ENCODE results near the gene MYH11. TPM values are rescaled to one million over a fixed set of nuclear protein-coding genes. Genes with fewer than 3 reads are reported as not detected.

MYH11 gene
- total RNA-seq, 1 experiment from 2014 or later, result not detected

GRCh38 chr16:15704545-15704987 is 152.3 kb downstream of the MYH11 start:
- H3K4me1 ChIP-seq (ENCODE audit: insufficient read depth, low read length, poor library complexity, severe bottlenecking), result no peaks in the 10 kb centered on the region
- intact Hi-C loops (cut with micrococcal nuclease; ENCODE audit: unreplicated experiment), result loop anchor here (2.0 kb wide), 1 partner anchor 278 kb away; no protein-coding TSS in a partner anchor
- no TSS peak for BruUV-seq (replicated peaks)
- peak; percentile 64 for DNase-seq (ENCODE audit: low spot score)
- H3K4me3 ChIP-seq (ENCODE audit: low read depth, low read length, poor library complexity, severe bottlenecking), result no peak overlapping the region
- peak; percentile 86 for TF ChIP-seq CTCF (conservative IDR thresholded peaks at IDR 0.05; ENCODE audit: low read depth, low read length)
- TF ChIP-seq EZH2 (IDR thresholded peaks at IDR 0.05; ENCODE audit: borderline replicate concordance, low read depth, low read length, poor library complexity, severe bottlenecking), result no peak
- ChIA-PET CTCF (no interaction called here), POLR2A (ENCODE audit: low non-redundant PET) (no interaction called here)
- H3K36me3 ChIP-seq (ENCODE audit: insufficient read depth, low read length, poor library complexity, severe bottlenecking), result peaks cover 25% of the 10 kb centered on the region
- H3K27ac ChIP-seq (ENCODE audit: low read depth, low read length, poor library complexity, severe bottlenecking), result no peak overlapping the region
- no peaks in the 10 kb centered on the region for H3K27me3 ChIP-seq (replicated peaks; ENCODE audit: insufficient read depth, low read depth, low read length, poor library complexity)
- no peaks in the 10 kb centered on the region for H3K9me3 ChIP-seq (ENCODE audit: low read depth, low read length, poor library complexity, severe bottlenecking)

GRCh38 chr16:15703029-15703736 is 153.6 kb downstream of the MYH11 start:
- ChIA-PET CTCF (no interaction called here), POLR2A (ENCODE audit: low non-redundant PET) (no interaction called here)
- Histone ChIP-seq H3K4me3 (ENCODE audit: low read depth, low read length, poor library complexity, severe bottlenecking) (no peak overlapping the region), H3K27me3 (replicated peaks; ENCODE audit: insufficient read depth, low read depth, low read length, poor library complexity) (no peaks in the 10 kb centered on the region), H3K27ac (ENCODE audit: low read depth, low read length, poor library complexity, severe bottlenecking) (no peak overlapping the region), H3K36me3 (ENCODE audit: insufficient read depth, low read length, poor library complexity, severe bottlenecking) (peaks cover 39% of the 10 kb centered on the region), H3K9me3 (ENCODE audit: low read depth, low read length, poor library complexity, severe bottlenecking) (no peaks in the 10 kb centered on the region), H3K4me1 (ENCODE audit: insufficient read depth, low read length, poor library complexity, severe bottlenecking) (no peaks in the 10 kb centered on the region)
- intact Hi-C loops (cut with micrococcal nuclease; ENCODE audit: unreplicated experiment), result no loop called here
- no TSS peak for BruUV-seq (replicated peaks)
- no peak for TF ChIP-seq CTCF (conservative IDR thresholded peaks at IDR 0.05; ENCODE audit: low read depth, low read length)
- no peak for TF ChIP-seq EZH2 (IDR thresholded peaks at IDR 0.05; ENCODE audit: borderline replicate concordance, low read depth, low read length, poor library complexity, severe bottlenecking)
- DNase-seq (ENCODE audit: low spot score), result no peak

GRCh38 chr16:15701975-15702970 is 154.6 kb downstream of the MYH11 start:
- DNase-seq (ENCODE audit: low spot score), result no peak
- ChIA-PET CTCF (no interaction called here), POLR2A (ENCODE audit: low non-redundant PET) (no interaction called here)
- BruUV-seq (replicated peaks), result no TSS peak
- Histone ChIP-seq H3K36me3 (ENCODE audit: insufficient read depth, low read length, poor library complexity, severe bottlenecking) (peaks cover 48% of the 10 kb centered on the region), H3K27ac (ENCODE audit: low read depth, low read length, poor library complexity, severe bottlenecking) (no peak overlapping the region), H3K27me3 (replicated peaks; ENCODE audit: insufficient read depth, low read depth, low read length, poor library complexity) (no peaks in the 10 kb centered on the region), H3K4me1 (ENCODE audit: insufficient read depth, low read length, poor library complexity, severe bottlenecking) (no peaks in the 10 kb centered on the region), H3K4me3 (ENCODE audit: low read depth, low read length, poor library complexity, severe bottlenecking) (no peak overlapping the region), H3K9me3 (ENCODE audit: low read depth, low read length, poor library complexity, severe bottlenecking) (no peaks in the 10 kb centered on the region)
- intact Hi-C loops (cut with micrococcal nuclease; ENCODE audit: unreplicated experiment), result no loop called here
- TF ChIP-seq EZH2 (IDR thresholded peaks at IDR 0.05; ENCODE audit: borderline replicate concordance, low read depth, low read length, poor library complexity, severe bottlenecking) (no peak), CTCF (conservative IDR thresholded peaks at IDR 0.05; ENCODE audit: low read depth, low read length) (no peak)

Data from A673 (cell line).